Middle frontal gyrus (tissue), 1 donor: ENCODE results near the gene ANKRD44.
"Not testable (repeated sequence)": the region's sequence is repeated elsewhere in the genome, so short reads cannot be mapped to it uniquely, and the experiment has no call there.

Experiments
- DNase-seq: peaks from one replicate; pipeline ENCODE4 v3.0.0-alpha.2; 2015; ENCODE audit warnings: low spot score; ENCODE audit errors: extremely low spot score

ANKRD44 gene

GRCh38 chr2:197261808-197262226 lies 48.8 kb downstream of the ANKRD44 start:
- no peak for DNase-seq

DNA sequence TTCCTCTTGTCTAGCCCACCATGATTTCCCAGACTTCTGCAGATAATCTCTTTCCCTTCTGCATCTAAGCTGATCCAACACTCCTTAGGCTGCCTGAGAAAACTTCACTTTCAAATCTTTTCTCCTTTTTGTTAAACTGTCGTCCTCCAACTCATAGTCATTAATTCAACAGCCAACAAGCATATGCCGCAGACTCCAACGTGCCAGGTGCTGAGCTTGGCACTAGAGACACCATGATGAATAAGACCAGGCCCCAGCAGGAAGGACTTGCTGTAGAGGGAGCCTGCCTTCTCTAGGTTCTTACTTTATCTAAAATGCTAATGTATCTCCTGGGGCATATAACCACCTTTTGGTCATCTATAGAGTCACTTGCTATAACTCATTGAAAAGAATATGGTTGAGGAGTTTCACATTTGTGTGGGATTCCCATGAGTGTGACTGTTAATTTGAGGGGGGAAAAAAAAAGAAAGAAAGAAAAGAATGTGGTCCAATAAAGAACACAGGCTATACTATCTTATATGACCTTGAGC lies 51.0 kb downstream of the ANKRD44 start:
- no peak for DNase-seq

DNA sequence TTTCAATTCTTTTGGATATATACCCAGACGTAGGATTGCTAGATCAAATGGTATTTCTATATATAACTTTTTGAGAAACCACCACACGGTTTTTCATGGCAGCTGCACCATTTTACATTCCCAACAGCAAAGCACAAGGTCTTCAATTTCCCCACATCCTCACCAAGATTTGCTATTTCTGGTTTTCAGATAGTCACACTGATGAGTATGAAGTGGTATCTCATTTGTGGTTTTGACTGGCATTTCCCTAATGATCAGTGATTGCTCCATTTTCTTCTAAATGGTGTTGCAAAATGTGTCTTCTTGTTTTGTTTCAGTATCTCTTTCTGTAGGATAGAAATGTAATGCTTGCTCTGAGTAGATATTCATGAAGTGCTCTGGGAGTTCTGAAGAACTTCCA lies 52.0 kb downstream of the ANKRD44 start:
- no peak for DNase-seq

DNA sequence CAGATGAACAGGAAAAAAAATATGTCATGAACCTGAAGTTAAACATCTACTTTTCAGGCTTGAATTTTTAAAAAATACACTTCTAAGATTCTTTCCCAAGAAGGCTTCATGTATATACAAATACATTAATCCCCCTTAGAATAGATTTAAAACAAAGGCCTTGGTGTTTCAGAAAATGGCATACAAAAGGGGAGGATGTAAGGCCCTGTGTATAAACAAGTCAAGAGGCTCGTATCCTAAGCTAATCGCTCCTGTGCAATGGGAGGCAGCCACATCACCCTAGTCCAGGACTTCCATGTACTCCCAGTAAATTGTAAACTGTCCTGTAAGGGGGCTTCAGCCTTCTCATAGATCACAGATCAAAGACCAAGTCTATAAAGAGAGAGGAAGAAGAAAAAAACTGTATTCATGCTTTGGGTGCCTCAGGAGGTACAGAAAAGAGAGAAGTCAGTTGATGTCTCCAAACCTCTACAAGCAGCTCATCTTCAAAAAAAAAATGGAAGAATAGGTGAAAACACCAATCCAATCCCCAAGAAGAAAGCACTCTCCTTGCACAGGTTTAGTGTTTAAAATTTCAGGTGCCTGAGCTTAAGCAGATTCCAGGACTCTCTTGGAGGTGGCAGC lies 53.9 kb downstream of the ANKRD44 start:
- DNase-seq: no peak

DNA sequence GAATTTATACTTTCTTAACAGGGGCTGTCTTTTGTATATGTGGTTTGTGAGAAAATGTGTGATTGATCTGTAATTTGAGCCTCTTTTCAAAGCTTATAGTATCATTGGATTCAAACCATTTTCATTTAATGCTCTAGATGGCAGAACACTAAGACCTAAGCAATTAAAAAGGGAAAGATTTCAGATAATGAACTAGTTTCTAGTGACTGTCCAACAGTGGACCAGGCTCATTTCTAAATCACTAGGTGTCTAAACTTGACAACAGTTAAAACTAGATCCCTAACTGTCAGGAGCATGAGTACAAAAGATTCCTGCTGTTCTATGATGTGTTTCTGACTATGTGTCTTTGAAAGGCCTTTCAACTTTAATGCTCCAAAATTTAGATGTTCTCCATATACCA lies 54.6 kb downstream of the ANKRD44 start:
- DNase-seq: no peak

GRCh38 chr2:197255543-197255942 lies 55.0 kb downstream of the ANKRD44 start:
- no peak for DNase-seq

- DNase-seq: no peak
Observed at GRCh38 chr2:197254776-197255530, 55.6 kb downstream of the ANKRD44 start.

DNA sequence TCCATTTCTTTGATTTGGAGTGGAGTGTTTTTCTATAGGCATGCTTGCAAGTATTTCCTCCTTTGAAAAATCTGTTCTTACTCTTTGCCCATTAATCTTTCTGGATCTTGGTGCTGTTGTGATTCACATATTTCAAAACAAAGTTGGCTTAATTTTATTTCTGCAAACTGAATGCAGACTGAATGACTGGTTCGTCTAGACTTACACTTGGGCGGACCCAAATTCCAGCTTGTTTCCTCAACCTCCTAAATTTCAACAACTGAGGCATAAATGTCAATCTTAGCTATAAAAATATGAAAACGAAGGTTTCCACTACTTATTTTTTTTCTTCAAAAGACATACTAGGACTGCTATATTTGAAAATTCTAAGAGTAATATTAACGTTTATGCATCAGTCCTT lies 59.0 kb downstream of the ANKRD44 start:
- DNase-seq: no peak

- DNase-seq: no peak
Observed at GRCh38 chr2:197251163-197251562, 59.4 kb downstream of the ANKRD44 start.

GRCh38 chr2:197250084-197250397 lies 60.5 kb downstream of the ANKRD44 start:
- no peak for DNase-seq

DNA sequence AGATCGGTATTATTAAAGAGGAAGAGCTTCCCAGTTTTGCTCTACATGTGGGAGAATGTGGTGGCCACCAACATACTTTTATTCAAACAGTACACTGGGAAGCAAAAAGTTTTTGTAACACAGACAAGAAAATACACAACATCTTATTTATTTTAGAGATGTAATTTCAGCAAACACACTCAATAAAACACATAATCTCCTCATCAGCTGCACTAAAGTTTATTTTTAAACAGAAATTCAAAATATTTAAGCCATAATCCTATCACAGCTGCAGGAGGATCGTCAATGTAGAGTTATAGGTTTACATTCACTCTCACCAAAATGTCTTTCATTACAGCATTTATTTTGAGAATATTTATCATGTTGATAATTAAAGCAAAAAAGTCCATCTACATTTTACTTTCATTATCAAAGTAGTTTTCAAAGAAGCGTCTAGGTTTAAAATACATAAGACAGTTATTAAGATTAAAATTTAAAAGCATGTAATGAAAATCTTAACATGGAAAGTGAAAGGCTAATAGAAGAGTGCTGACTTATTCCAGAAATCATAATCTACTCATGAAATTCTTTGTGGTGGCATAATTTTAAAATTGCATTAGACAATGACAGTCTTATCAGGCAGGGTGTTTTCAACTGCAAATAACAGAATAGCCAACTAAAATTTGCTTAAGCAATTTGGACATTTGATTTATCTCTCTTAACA lies 61.0 kb downstream of the ANKRD44 start:
- no peak for DNase-seq

DNA sequence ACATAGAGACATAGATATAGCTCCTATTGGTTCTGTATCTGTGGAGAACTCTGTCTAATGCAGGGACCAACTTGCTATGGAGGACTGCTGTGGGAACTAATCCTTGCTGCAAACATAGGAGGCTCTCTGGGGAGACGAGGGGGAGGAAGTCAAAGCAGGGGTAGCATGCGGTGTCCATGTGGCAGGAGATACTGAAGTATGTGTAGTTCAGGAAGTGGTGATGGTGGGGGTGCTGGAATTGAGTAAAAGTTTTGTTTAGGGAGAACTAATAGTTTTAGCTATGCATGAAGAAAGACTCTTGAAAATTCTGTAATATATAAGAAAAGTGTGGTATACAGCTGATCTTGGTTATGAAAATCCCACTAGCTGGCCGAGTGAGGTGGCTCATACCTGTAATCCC lies 62.0 kb downstream of the ANKRD44 start:
- no peak for DNase-seq

- DNase-seq: no peak
Observed at GRCh38 chr2:197248001-197248401, 62.6 kb downstream of the ANKRD44 start.

- DNase-seq: no peak
Observed at GRCh38 chr2:197247083-197247482, 63.5 kb downstream of the ANKRD44 start.

- DNase-seq: no peak
Observed at GRCh38 chr2:197245829-197246804, 64.5 kb downstream of the ANKRD44 start.

DNA sequence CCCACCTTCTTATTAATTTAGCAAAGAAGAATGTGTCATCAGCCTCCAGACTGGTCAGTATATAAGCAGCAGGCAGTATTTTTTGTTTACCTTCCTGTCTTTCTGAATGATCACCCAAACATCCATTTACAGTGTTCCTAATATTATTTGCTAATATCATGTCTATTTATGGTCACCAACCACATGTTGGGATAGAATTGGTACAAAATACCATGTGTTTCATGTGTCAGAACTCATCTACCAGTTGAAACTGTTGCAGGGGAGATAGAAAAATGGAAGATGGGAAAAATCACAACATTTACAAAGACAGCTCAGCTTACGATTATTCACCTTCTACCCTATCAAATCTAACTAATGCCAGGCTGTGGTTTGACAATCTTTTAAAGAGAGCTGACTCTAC lies 66.2 kb downstream of the ANKRD44 start:
- DNase-seq: no peak

DNA sequence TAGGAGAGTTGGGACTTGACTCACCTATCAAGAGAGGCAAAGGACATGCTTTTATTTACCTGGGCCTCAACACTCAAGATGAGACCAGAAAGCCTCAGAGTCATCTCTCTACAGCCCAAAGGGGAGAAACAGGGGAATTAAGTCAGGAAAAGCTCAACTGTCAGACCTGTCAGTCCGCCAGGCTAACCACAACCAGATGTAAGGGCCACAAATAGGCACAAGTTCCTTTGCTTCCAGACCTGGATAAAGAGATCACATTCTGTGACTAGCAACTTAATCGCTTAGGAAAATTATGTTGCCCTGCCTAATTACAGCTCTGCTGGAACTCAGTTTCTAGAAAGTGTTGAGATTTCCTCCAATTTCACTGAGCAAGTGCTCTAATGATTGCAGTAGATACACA lies 67.9 kb downstream of the ANKRD44 start:
- no peak for DNase-seq

DNA sequence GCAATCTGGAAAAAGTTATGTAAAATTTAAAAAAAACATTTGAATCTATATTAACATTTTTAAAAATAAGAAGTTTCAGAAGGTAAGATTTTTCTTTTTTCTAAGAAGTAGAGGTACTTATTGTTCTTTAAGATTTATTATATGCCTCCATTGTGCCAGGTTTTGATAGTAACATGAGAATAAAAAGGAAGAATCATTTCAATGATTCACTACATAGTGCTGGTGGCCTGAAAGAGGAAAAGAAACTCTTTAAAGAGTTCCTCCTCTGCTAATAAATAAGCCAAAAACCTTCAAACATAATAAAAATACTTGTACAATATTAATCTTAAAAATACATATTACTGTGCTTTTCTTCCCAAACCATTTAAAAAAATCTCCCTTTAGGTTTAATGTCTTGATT lies 69.0 kb downstream of the ANKRD44 start:
- no peak for DNase-seq

- DNase-seq: no peak
Observed at GRCh38 chr2:197241153-197241552, 69.4 kb downstream of the ANKRD44 start.

- peak; percentile 22 for DNase-seq
Observed at GRCh38 chr2:197240421-197241041, 70.0 kb downstream of the ANKRD44 start.

DNA sequence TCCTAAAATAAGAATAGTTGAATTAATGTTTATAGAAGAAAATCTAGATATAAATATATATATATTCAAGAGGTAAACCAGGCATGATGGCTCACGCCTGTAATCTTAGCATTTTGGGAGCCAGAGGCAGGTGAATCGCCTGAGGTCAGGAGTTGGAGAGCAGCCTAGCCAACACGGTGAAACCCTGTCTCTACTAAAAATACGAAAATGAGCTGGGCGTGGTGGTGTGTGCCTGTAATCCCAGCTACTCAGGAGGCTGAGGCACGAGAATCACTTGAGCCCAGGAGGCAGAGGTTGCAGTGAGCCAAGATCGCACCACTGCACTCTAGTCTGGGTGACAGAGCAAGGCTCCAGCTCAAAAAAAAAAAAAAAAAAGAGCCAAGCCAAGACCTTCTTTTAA lies 70.6 kb downstream of the ANKRD44 start:
- DNase-seq: not testable (repeated sequence)
